ENCODE results near the gene PERP. TPM values are rescaled to one million over a fixed set of nuclear protein-coding genes. Genes with fewer than 3 reads are reported as not detected.

The PERP gene
- 26.7 and 26.8 TPM in 2 replicates for total RNA-seq (2021; fragmentation: NEBNext Ultra II Directional; extraction: Animal tissue kit (Norgen Biotek cat#: 25700))
- 21.0 and 21.4 TPM in 2 replicates for polyA plus RNA-seq (2011; rRNA removed)
- polyA plus RNA-seq (2011; cell fraction: cytosol; rRNA removed): 14.2 TPM
- 12.9 TPM for polyA plus RNA-seq (2011; cell fraction: nucleus; rRNA removed)
- polyA plus RNA-seq (2012, experiment 1 of 2): 16.2 to 18.7 TPM (median 17.0 TPM) in 4 replicates
- 5.6 TPM for polyA plus RNA-seq (2012, experiment 2 of 2)
- polyA plus RNA-seq (2013, experiment 1 of 2): 33.3 TPM
- polyA plus RNA-seq (2013, experiment 2 of 2): 41.5 TPM
- polyA minus RNA-seq (2011; rRNA and poly(A)+ RNA removed): 18.5 and 21.3 TPM in 2 replicates
- polyA minus RNA-seq (2011; cell fraction: cytosol; rRNA and poly(A)+ RNA removed): 9.4 TPM
- polyA minus RNA-seq (2011; cell fraction: nucleus; rRNA and poly(A)+ RNA removed): 8.3 TPM
- long read RNA-seq, experiment 1, full-length matches to known transcripts: 62 of 98 reads
- long read RNA-seq, experiment 1, partial matches to known transcripts: 5 of 98 reads
- long read RNA-seq, experiment 1, other reads (novel, unspliced or antisense): 31 of 98 reads
- long read RNA-seq, experiment 2, full-length matches to known transcripts: 6 of 12 reads
- long read RNA-seq, experiment 2, partial matches to known transcripts: 1 of 12 reads
- long read RNA-seq, experiment 2, other reads (novel, unspliced or antisense): 5 of 12 reads

DNA sequence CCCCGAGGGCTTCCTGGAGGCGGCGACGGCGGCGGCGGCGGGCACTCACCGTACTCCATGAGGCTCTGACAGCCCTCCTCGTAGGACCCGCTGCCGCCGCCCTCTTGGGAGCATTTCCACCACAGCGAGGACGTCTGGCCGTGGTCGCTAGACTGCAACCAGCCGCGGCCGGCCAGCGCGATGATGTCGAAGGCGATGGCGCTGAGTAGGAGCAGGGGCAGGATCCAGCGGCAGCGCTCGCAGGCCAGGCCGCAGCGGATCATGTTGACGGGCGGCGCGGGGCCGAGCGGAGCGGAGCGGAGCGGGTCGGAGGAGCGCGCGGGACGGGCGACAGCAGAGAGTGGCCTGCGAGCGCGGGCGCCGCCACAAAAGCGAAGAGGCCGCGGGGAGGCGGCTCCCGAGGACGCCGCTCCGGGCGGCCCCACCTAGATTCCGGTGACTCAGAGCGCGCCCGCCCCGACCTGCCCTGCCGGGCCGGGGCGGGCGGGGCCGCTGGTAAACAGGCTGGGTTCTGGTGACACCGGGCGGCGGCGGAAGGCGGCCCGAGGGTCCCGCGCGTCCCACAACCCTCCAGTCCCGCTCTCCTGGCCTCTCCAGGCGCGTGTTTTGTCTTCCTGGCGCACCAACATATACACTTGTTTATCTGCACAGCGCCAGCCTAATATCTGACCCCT, at the start of gene PERP:
Gene PERP, minus strand, starts transcription at position 342 of the 674 bp plus-strand sequence. Its CDS starts 79 bp downstream, at position 263.
- no peak for FAIRE-seq
- H3K23ac ChIP-seq (ENCODE audit: insufficient read length): no peak within 1 kb of the TSS
- peak within 1 kb of the TSS; percentile 30 for H2BK120ac ChIP-seq (replicated peaks; ENCODE audit: low read depth, low read length)
- peak within 1 kb of the TSS; percentile 48; the same call in 1 of the 2 replicates for H2BK15ac ChIP-seq (ENCODE audit: low read length)
- no peaks in the 10 kb centered on the region for H3K79me1 ChIP-seq (ENCODE audit: low read depth, low read length)
- no peak within 1 kb of the TSS for H3K14ac ChIP-seq (ENCODE audit: insufficient read length)
- peaks cover 0 to 9% (median 2%) of the 10 kb centered on the region in 4 experiments; a peak in 2 of 7 replicates for H3K27me3 ChIP-seq (replicated peaks in 1 of 4; ENCODE audit: control insufficient read depth in 3 of 4, extremely low read depth in 1 of 4, insufficient read depth in 3 of 4, low read length in 3 of 4)
- H2AK5ac ChIP-seq (ENCODE audit: low read depth, low read length): no peak within 1 kb of the TSS
- peak within 1 kb of the TSS; percentile 92 to 95 for H3K4me2 ChIP-seq (ENCODE audit: insufficient read depth in 1 of 2, low read depth in 2 of 2, low read length in 2 of 2)
- 0 out of 2 replicates have a peak within 1 kb of the TSS, but pooled peaks have one; percentile 3 for H3K27ac ChIP-seq (ENCODE audit: low read depth, low read length)
- peak within 1 kb of the TSS; percentile 35 for H3K56ac ChIP-seq (replicated peaks; ENCODE audit: insufficient read length, low read depth, low read length)
- no peak within 1 kb of the TSS for H3K4ac ChIP-seq (replicated peaks; ENCODE audit: insufficient read length, low read depth, low read length)
- no peak within 1 kb of the TSS; the same call in 1 of the 2 replicates for H2BK5ac ChIP-seq (ENCODE audit: low read depth, low read length)
- H4K5ac ChIP-seq (ENCODE audit: insufficient read length, low read depth, low read length): peak within 1 kb of the TSS; percentile 50
- 3% methylated on average over 60 of the region's 83 CpGs; no CpG with 5 or more reads in 1 of the 2 experiments for WGBS, 2 experiments (ENCODE audit: extremely low coverage in 1 of 2, insufficient coverage in 1 of 2, insufficient read length in 1 of 2, insufficient replicate concordance in 2 of 2, low coverage in 1 of 2, low lambda C conversion rate in 2 of 2, missing lambda C conversion rate in 1 of 2)
- H3K4me1 ChIP-seq (replicated peaks in 1 of 4; ENCODE audit: control insufficient read depth in 3 of 4, insufficient read depth in 4 of 4, low read length in 3 of 4): peaks cover 0 to 6% (median 4%) of the 10 kb centered on the region in 4 experiments; a peak in 3 of 7 replicates
- CTCF ChIA-PET (ENCODE audit: partially characterized antibody): interaction anchor here (0.7 to 3.5 kb wide), 12 partner anchors 20 to 201 kb away, joined by 3 to 101 read pairs (median 4); no protein-coding TSS in a partner anchor
- H3K9me3 ChIP-seq (ENCODE audit: insufficient read depth in 2 of 2, low read depth in 1 of 2, low read length in 1 of 2): no peaks in the 10 kb centered on the region
- H3K4me3 ChIP-seq (ENCODE audit: extremely low read depth in 1 of 4, insufficient read depth in 2 of 4, low read depth in 3 of 4, low read length in 4 of 4): peak within 1 kb of the TSS; percentile 73 to 86 (median 76)
- H4K20me1 ChIP-seq (replicated peaks in 1 of 2; ENCODE audit: control insufficient read depth in 1 of 2, insufficient read depth in 2 of 2, low read length in 2 of 2): no peaks in the 10 kb centered on the region
- peak within 1 kb of the TSS; percentile 82; the same call in 1 of the 2 replicates for H4K8ac ChIP-seq (ENCODE audit: extremely low read depth, insufficient read depth, low read length)
- POLR2A ChIA-PET (ENCODE audit: partially characterized antibody): interaction anchor here (1.0 to 2.0 kb wide), 4 partner anchors 10 to 102 kb away, joined by 3 to 8 read pairs (median 4); no protein-coding TSS in a partner anchor
- H2AFZ ChIP-seq (ENCODE audit: low read length): peak within 1 kb of the TSS; percentile 54
- H2BK12ac ChIP-seq (ENCODE audit: low read depth, low read length): no peak within 1 kb of the TSS; the same call in 1 of the 2 replicates
- no peaks in the 10 kb centered on the region for H3K36me3 ChIP-seq (ENCODE audit: control insufficient read depth in 2 of 4, insufficient read depth in 4 of 4, low read length in 3 of 4)
- peak within 1 kb of the TSS; percentile 49 for H4K91ac ChIP-seq (replicated peaks; ENCODE audit: insufficient read length, low read length)
- H3K23me2 ChIP-seq (ENCODE audit: low read depth, low read length): peaks cover 11% of the 10 kb centered on the region
- H3K79me2 ChIP-seq (ENCODE audit: control insufficient read depth in 1 of 2, insufficient read depth in 2 of 2, low read length in 2 of 2): peaks cover 0 to 27% of the 10 kb centered on the region in 2 experiments; a peak in 3 of 4 replicates
- peak within 1 kb of the TSS; percentile 60 to 90 (median 80) for H3K9ac ChIP-seq (replicated peaks in 1 of 4; ENCODE audit: extremely low read depth in 1 of 4, low read depth in 3 of 4, low read length in 3 of 4)
- peak in 1 of 2 experiments; percentile 70 for DNase-seq (ENCODE audit: low read depth in 1 of 2, low spot score in 2 of 2)
- H2BK20ac ChIP-seq (ENCODE audit: low read length): no peak within 1 kb of the TSS
- H3K18ac ChIP-seq (ENCODE audit: extremely low read depth, low read length): peak within 1 kb of the TSS; percentile 41; the same call in 1 of the 2 replicates
- TF ChIP-seq HDAC2 (IDR thresholded peaks at IDR 0.05; ENCODE audit: borderline replicate concordance in 1 of 2, low read depth in 2 of 2, low read length in 2 of 2) (0 out of 4 replicates have a peak, but pooled peaks of 1 of the 2 experiments have one; percentile 25), YY1 (IDR thresholded peaks at IDR 0.05; ENCODE audit: low read depth, low read length) (0 out of 2 replicates have a peak, but pooled peaks have one; percentile 47), MAFK (IDR thresholded peaks at IDR 0.05; ENCODE audit: low read depth, low read length) (no peak), RAD21 (IDR thresholded peaks at IDR 0.05 in 1 of 2, conservative IDR thresholded peaks at IDR 0.05 in 1 of 2; ENCODE audit: low read depth in 2 of 2, low read length in 2 of 2) (peak in 1 of 2 experiments; percentile 25; a peak in 2 of 4 replicates), PHF8 (conservative IDR thresholded peaks at IDR 0.05; ENCODE audit: low read depth, low read length) (0 out of 2 replicates have a peak, but pooled peaks have one; percentile 53), KDM4A (IDR thresholded peaks at IDR 0.05; ENCODE audit: low read depth, low read length, severe bottlenecking) (peak; percentile 82), TAF1 (IDR thresholded peaks at IDR 0.05; ENCODE audit: low read depth, low read length) (peak; percentile 24; the same call in 1 of the 2 replicates)
